Panc1 (cell line): ENCODE measurements around the gene GALNT13. TPM values are rescaled to one million over a fixed set of nuclear protein-coding genes. Genes with fewer than 3 reads are reported as not detected.

Experiments
- ATAC-seq: fragments of 200-7000 bp; cut with Tn5 transposase; 2 replicates; pipeline ENCODE4 v1.9.1; 2020; ENCODE audit warnings: mild to moderate bottlenecking, moderate library complexity
- BruUV-seq: library from RNA; stranded (reverse); fragments of 400-500 nt; replicated peaks from 2 replicates; lab custom pipeline; 2021; lab: Mats Ljungman, UMichigan
- CTCF ChIA-PET: fragments of 300-600 bp; sonication (Branson Sonifier 250); formaldehyde crosslinking; loops from one replicate; lab custom pipeline; 2022; ENCODE audit warnings: antibody characterized with exemption; lab: Charles Lee
- POLR2A ChIA-PET: fragments of 300-600 bp; sonication (Branson Sonifier 250); formaldehyde crosslinking; loops from one replicate; lab custom pipeline; 2022; ENCODE audit warnings: antibody characterized with exemption; lab: Charles Lee
- DNase-seq: peaks from one replicate; pipeline ENCODE4 v3.0.0-alpha.2; 2010; ENCODE audit warnings: low read depth, low spot score
- H3K27ac ChIP-seq: 2 replicates; pipeline ENCODE4 v1.5.1; 2011; ENCODE audit warnings: mild to moderate bottlenecking, low read length, inconsistent platforms
- H3K27me3 ChIP-seq: fragments of 200-500 bp; sonication (Bioruptor generic); 2 replicates; pipeline ENCODE4 v1.6.0; 2014; ENCODE audit warnings: low read length, inconsistent platforms; ENCODE audit not compliant: control insufficient read depth, insufficient read depth
- H3K36me3 ChIP-seq: fragments of 200-500 bp; sonication (Bioruptor generic); 2 replicates; pipeline ENCODE4 v1.5.1; 2014; ENCODE audit warnings: inconsistent platforms, mild to moderate bottlenecking, low read length, moderate library complexity; ENCODE audit not compliant: control insufficient read depth, insufficient read depth
- H3K4me1 ChIP-seq: 2 replicates; pipeline ENCODE4 v1.5.1; 2011; ENCODE audit warnings: inconsistent platforms, mild to moderate bottlenecking, low read length, moderate library complexity; ENCODE audit not compliant: control insufficient read depth, insufficient read depth
- H3K4me3 ChIP-seq, 2 experiments: 2 replicates each; pipeline ENCODE4 v1.5.1; 2011 to 2012; ENCODE audit warnings: low read depth in 2 of 2, low read length in 2 of 2, mild to moderate bottlenecking in 2 of 2, inconsistent platforms in 1 of 2, moderate library complexity in 1 of 2
- H3K9me3 ChIP-seq: fragments of 200-500 bp; sonication (Bioruptor generic); 2 replicates; pipeline ENCODE4 v1.5.1; 2014; ENCODE audit warnings: low read depth, mild to moderate bottlenecking, inconsistent platforms, low read length, moderate library complexity; ENCODE audit not compliant: control insufficient read depth, insufficient read depth
- CTCF ChIP-seq: fragments of 450-650 bp; IDR thresholded peaks from 2 replicates; pipeline ENCODE4 v1.5.1; 2017; ENCODE audit warnings: mild to moderate bottlenecking
- POLR2AphosphoS5 ChIP-seq: IDR thresholded peaks from 2 replicates; pipeline ENCODE4 v1.6.1; 2012; ENCODE audit warnings: mild to moderate bottlenecking, low read depth, low read length, moderate library complexity
- REST ChIP-seq, 2 experiments: IDR thresholded peaks; 2 replicates each; pipeline ENCODE4 v1.6.1; 2011 to 2012; ENCODE audit warnings: low read depth in 2 of 2, control low read depth in 1 of 2, low read length in 1 of 2, mild to moderate bottlenecking in 1 of 2, moderate library complexity in 1 of 2; ENCODE audit not compliant: insufficient read depth in 1 of 2
- SIN3A ChIP-seq: IDR thresholded peaks from 2 replicates; pipeline ENCODE4 v1.6.1; 2012; ENCODE audit warnings: low read depth, mild to moderate bottlenecking, low read length, moderate library complexity, borderline replicate concordance; ENCODE audit not compliant: insufficient read depth
- TCF7L2 ChIP-seq: IDR thresholded peaks from 2 replicates; pipeline ENCODE4 v1.6.1; 2011; ENCODE audit warnings: mild to moderate bottlenecking, low read depth, low read length, inconsistent platforms
- in situ Hi-C: cut with HindIII; loops from 2 replicates; pipeline ENCODE4 v1.10.0; 2016; ENCODE audit warnings: low sequenced_read_pairs, low pct_unique_long_range_greater_than_20kb
- intact Hi-C: fragments of 100-400 bp; cut with micrococcal nuclease; formaldehyde crosslinking; loops from one replicate; pipeline ENCODE4 v1.10.0; 2022; ENCODE audit not compliant: unreplicated experiment
- total RNA-seq: library from RNA; stranded (reverse); gene quantifications from one replicate; pipeline ENCODE4 v1.2.1, GENCODE V29; 2021; ENCODE audit not compliant: unreplicated experiment

The GALNT13 gene
- total RNA-seq, 1 experiment from 2014 or later = not detected

- no peak for ATAC-seq
- Histone ChIP-seq H3K9me3 (no peaks in the 10 kb centered on the region), H3K4me3 (no peak overlapping the region), H3K36me3 (no peaks in the 10 kb centered on the region), H3K4me1 (no peaks in the 10 kb centered on the region), H3K27me3 (no peaks in the 10 kb centered on the region), H3K27ac (no peak overlapping the region)
- DNase-seq = no peak
- POLR2A ChIA-PET = no interaction called here
- in situ Hi-C loops = no loop called here
- no peak for TF ChIP-seq CTCF
- TF ChIP-seq POLR2AphosphoS5 = no peak
- no peak for TF ChIP-seq SIN3A
- no peak for TF ChIP-seq REST (IDR thresholded peaks at IDR 0.05; ENCODE audit: insufficient read depth in 1 of 2, low read depth in 2 of 2, low read length in 1 of 2)
- intact Hi-C loops = no loop called here
- CTCF ChIA-PET = no interaction called here
- BruUV-seq = no TSS peak
Observed at GRCh38 chr2:154173164-154173563, 301.4 kb downstream of the GALNT13 start.

GRCh38 chr2:154173919-154174318 lies 302.2 kb downstream of the GALNT13 start:
- no peaks in the 10 kb centered on the region for H3K27me3 ChIP-seq
- no peaks in the 10 kb centered on the region for H3K4me1 ChIP-seq
- BruUV-seq = no TSS peak
- DNase-seq (no peak), ATAC-seq (no peak)
- H3K9me3 ChIP-seq = no peaks in the 10 kb centered on the region
- intact Hi-C loops = no loop called here
- CTCF ChIA-PET = no interaction called here
- POLR2A ChIA-PET = no interaction called here
- H3K36me3 ChIP-seq = no peaks in the 10 kb centered on the region
- in situ Hi-C loops = no loop called here
- no peak overlapping the region for H3K4me3 ChIP-seq
- no peak overlapping the region for H3K27ac ChIP-seq
- TF ChIP-seq POLR2AphosphoS5 = no peak
- TF ChIP-seq TCF7L2 = no peak
- no peak for TF ChIP-seq REST (IDR thresholded peaks at IDR 0.05; ENCODE audit: insufficient read depth in 1 of 2, low read depth in 2 of 2, low read length in 1 of 2)
- TF ChIP-seq CTCF = no peak
- TF ChIP-seq SIN3A = no peak
